ENCODE measurements around the gene GVQW3. TPM values are rescaled to one million over a fixed set of nuclear protein-coding genes. Genes with fewer than 3 reads are reported as not detected.

GVQW3 gene
- total RNA-seq, 1 experiment from 2014 or later: 15.8 TPM

- H3K36me3 Mint-ChIP-seq (ENCODE audit: insufficient read depth, unreplicated experiment): peaks cover 5% of the 10 kb centered on the region
- no peaks in the 10 kb centered on the region for H3K9me3 Mint-ChIP-seq (ENCODE audit: unreplicated experiment)
- Histone ChIP-seq H3K36me3 (ENCODE audit: control insufficient read depth, insufficient read depth, low read length) (no peaks in the 10 kb centered on the region), H3K4me1 (no peaks in the 10 kb centered on the region), H3K9me3 (no peaks in the 10 kb centered on the region), H3K27me3 (replicated peaks; ENCODE audit: control insufficient read depth, insufficient read depth, low read length) (no peaks in the 10 kb centered on the region), H3K4me3 (ENCODE audit: low read depth, low read length) (no peak overlapping the region)
- ChIA-PET CTCF (no interaction called here), POLR2A (no interaction called here)
- H3K27ac Mint-ChIP-seq (ENCODE audit: unreplicated experiment): no peak overlapping the region
- DNase-seq: no peak
- H3K27me3 Mint-ChIP-seq (ENCODE audit: insufficient read depth, unreplicated experiment): no peaks in the 10 kb centered on the region
- TF ChIP-seq CTCF (IDR thresholded peaks at IDR 0.05; ENCODE audit: insufficient read depth in 1 of 2, low read depth in 1 of 2, low read length in 1 of 2, severe bottlenecking in 1 of 2, unreplicated experiment in 1 of 2): no peak
- H3K4me3 Mint-ChIP-seq (ENCODE audit: unreplicated experiment): no peak overlapping the region
- BruUV-seq (replicated peaks): no TSS peak
- intact Hi-C loops (cut with micrococcal nuclease; ENCODE audit: unreplicated experiment): no loop called here
- no peaks in the 10 kb centered on the region for H3K4me1 Mint-ChIP-seq (ENCODE audit: low read depth, unreplicated experiment)
Measured at GRCh38 chr11:76391811-76392475, 10.8 kb downstream of the GVQW3 start.

- no TSS peak for BruUV-seq (replicated peaks)
- Histone ChIP-seq H3K9me3 (no peaks in the 10 kb centered on the region), H3K36me3 (ENCODE audit: control insufficient read depth, insufficient read depth, low read length) (no peaks in the 10 kb centered on the region), H3K27me3 (replicated peaks; ENCODE audit: control insufficient read depth, insufficient read depth, low read length) (no peaks in the 10 kb centered on the region), H3K4me1 (no peaks in the 10 kb centered on the region), H3K4me3 (ENCODE audit: low read depth, low read length) (no peak overlapping the region)
- CTCF ChIA-PET: interaction anchor here (0.6 kb wide), 1 partner anchor 98 kb away, joined by 3 read pairs; no protein-coding TSS in a partner anchor
- Mint-ChIP-seq H3K4me1 (ENCODE audit: low read depth, unreplicated experiment) (no peaks in the 10 kb centered on the region), H3K36me3 (ENCODE audit: insufficient read depth, unreplicated experiment) (peaks cover 5% of the 10 kb centered on the region), H3K27me3 (ENCODE audit: insufficient read depth, unreplicated experiment) (no peaks in the 10 kb centered on the region), H3K9me3 (ENCODE audit: unreplicated experiment) (no peaks in the 10 kb centered on the region), H3K4me3 (ENCODE audit: unreplicated experiment) (no peak overlapping the region), H3K27ac (ENCODE audit: unreplicated experiment) (no peak overlapping the region)
- intact Hi-C loops (cut with micrococcal nuclease; ENCODE audit: unreplicated experiment): no loop called here
- POLR2A ChIA-PET: no interaction called here
- TF ChIP-seq CTCF (IDR thresholded peaks at IDR 0.05; ENCODE audit: insufficient read depth in 1 of 2, low read depth in 1 of 2, low read length in 1 of 2, severe bottlenecking in 1 of 2, unreplicated experiment in 1 of 2): no peak
- DNase-seq: no peak
Measured at GRCh38 chr11:76392870-76393269, 11.7 kb downstream of the GVQW3 start.

- no peak for DNase-seq
- H3K4me1 ChIP-seq: no peaks in the 10 kb centered on the region
- no peak overlapping the region for H3K4me3 Mint-ChIP-seq (ENCODE audit: unreplicated experiment)
- no peaks in the 10 kb centered on the region for H3K36me3 ChIP-seq (ENCODE audit: control insufficient read depth, insufficient read depth, low read length)
- H3K36me3 Mint-ChIP-seq (ENCODE audit: insufficient read depth, unreplicated experiment): peaks cover 5% of the 10 kb centered on the region
- H3K9me3 Mint-ChIP-seq (ENCODE audit: unreplicated experiment): no peaks in the 10 kb centered on the region
- intact Hi-C loops (cut with micrococcal nuclease; ENCODE audit: unreplicated experiment): no loop called here
- TF ChIP-seq CTCF (IDR thresholded peaks at IDR 0.05; ENCODE audit: insufficient read depth in 1 of 2, low read depth in 1 of 2, low read length in 1 of 2, severe bottlenecking in 1 of 2, unreplicated experiment in 1 of 2): no peak
- POLR2A ChIA-PET: no interaction called here
- no TSS peak for BruUV-seq (replicated peaks)
- CTCF ChIA-PET: no interaction called here
- H3K27me3 ChIP-seq (replicated peaks; ENCODE audit: control insufficient read depth, insufficient read depth, low read length): no peaks in the 10 kb centered on the region
- H3K4me1 Mint-ChIP-seq (ENCODE audit: low read depth, unreplicated experiment): no peaks in the 10 kb centered on the region
- H3K27ac Mint-ChIP-seq (ENCODE audit: unreplicated experiment): no peak overlapping the region
- H3K9me3 ChIP-seq: no peaks in the 10 kb centered on the region
- H3K27me3 Mint-ChIP-seq (ENCODE audit: insufficient read depth, unreplicated experiment): no peaks in the 10 kb centered on the region
- H3K4me3 ChIP-seq (ENCODE audit: low read depth, low read length): no peak overlapping the region
Measured at GRCh38 chr11:76394411-76394810, 13.3 kb downstream of the GVQW3 start.

Measured in Caco-2 (cell line).